Measurements from ENCODE around the gene OR2G2.

OR2G2 gene, protein sequence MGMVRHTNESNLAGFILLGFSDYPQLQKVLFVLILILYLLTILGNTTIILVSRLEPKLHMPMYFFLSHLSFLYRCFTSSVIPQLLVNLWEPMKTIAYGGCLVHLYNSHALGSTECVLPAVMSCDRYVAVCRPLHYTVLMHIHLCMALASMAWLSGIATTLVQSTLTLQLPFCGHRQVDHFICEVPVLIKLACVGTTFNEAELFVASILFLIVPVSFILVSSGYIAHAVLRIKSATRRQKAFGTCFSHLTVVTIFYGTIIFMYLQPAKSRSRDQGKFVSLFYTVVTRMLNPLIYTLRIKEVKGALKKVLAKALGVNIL

DNA sequence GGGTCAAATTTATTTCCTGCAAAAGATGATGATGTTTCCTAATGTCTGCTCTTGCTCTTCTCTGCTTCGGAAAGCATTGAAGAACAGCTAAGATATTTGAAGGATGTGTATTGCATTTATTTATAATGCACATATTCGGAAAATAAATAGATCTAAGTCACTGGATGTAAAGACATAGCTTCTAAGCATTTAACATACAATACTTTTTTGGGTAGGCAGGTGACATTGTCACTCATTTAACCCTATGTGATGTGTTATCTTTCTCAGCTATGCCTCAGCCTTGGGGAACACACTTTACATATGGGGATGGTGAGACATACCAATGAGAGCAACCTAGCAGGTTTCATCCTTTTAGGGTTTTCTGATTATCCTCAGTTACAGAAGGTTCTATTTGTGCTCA, at the start of gene OR2G2:
OR2G2 (plus strand) TSS at position 301 of the 400 bp plus-strand sequence; CDS start at position 301, 0 bp downstream.
- DNase-seq (ENCODE audit: low read depth): no peak

DNA sequence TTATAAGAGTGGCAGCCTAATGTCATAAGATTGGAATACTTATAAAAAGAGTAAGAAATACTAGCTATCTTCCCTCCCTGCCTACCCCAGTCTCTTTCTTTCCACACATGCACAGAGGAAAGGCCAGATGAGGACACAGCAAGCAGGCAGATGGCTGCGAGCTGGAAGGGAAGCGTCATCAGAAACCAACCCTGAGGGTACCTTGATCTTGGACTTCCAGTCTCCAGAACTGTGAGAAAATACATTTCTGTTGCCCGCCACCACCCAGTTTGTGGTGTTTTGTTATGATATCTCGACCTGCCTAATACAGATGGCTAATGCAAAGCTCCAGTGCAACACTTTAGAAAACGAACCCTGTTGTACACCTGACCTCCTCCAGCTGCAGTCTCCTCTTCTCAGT, 49.6 kb upstream of the OR2G2 start:
- no peak for DNase-seq (ENCODE audit: low read depth)

DNA sequence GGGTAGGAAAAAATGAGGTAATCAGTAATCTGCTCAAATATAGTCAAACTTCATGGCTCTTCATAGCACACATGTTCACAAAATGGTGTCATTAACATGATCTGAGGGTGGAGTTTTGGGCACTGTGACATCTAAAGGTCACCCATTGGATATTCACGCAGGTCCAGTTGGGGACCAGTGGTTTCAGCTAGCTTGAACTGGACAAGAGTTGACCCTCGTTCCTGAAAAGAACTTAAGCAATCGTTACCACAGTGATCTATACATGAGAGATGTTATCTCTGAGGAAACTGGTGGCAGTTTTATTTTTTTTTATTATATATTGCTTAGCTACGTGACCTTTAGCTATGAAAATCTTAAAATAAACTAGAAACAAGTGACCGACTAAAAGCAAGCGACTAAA, 48.9 kb upstream of the OR2G2 start:
- DNase-seq (ENCODE audit: low read depth): no peak

DNA sequence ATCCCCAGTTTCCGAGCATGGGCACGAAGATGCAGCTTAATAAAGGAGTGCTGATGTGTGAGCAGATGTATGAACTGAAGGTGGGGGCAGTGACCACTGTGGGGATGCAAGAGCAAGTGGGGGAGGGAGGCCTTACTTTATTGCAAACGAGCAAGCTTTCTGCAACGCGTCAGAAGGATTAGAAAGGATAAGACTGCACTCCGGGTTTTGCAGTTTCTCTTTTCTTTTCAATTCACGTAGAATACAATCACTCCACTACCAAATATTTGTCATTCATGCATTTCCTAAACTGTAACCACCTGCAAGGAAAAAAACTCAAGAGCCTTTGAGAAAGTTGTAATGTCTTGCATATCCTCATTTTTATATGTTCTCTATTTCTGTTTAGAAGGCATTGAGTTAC, 47.6 kb upstream of the OR2G2 start:
- DNase-seq (ENCODE audit: low read depth): no peak

DNA sequence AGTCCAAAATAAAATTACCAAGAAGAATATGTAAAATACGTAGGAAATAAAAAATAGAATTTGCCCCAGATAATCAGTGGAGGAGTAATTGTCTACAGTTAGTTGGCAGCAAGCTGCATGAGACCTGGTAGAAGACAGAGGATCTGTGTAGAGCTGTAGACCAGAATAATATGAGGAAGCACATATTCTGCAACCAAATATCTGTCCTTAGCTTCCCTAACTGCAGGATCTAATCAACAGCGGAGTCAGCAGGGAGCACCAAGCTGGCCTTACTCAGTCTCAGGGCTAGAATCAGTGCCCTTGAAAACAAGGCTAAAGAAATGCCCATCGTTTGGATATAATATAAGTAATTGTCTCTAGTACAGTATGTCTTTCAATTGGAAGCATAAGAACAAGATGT, 45.3 kb upstream of the OR2G2 start:
- no peak for DNase-seq (ENCODE audit: low read depth)

DNA sequence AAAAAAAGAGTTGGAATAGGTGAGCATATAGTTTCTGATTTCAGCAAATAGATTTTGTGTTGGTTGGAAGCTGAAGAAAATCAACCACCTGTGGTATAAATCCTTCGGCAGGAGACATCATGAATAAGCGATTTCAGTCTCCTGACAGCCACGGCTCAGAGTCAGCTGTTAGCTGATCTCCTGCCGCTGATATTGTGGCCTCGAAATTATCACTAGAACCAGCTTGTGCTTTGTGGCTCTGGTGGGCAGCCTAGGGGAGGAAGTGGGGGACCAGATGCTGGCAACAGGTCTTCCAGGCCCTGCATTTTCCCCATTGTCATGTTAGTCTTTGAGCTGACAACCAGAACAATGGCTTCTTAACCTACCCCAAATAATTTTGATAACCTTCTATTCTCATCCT, 40.1 kb upstream of the OR2G2 start:
- DNase-seq (ENCODE audit: low read depth): no peak

DNA sequence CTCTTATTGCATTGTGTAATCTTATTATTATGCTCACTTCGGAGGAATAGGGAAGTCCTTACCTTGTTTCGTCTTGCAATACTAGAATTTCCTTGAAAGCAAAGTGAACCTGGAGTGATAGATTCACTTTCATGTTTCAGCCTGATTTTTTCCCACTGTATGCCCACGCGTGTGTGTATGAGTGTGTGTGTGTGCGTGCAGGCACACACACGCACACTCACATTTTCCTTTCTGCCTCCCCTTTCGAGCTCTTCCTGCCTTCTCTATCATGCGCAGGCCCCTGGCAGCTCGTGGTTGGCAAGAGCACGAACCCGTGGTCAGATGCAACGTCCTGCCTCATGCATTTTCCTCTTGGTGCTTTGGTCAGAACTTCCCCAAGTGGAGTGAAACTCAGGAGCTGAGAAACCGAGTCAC, 39.4 kb upstream of the OR2G2 start, which contains the start of gene GCSAML:
GCSAML (plus strand) TSS at position 366 of the 414 bp plus-strand sequence. CDS start 58 bp downstream, outside the sequence.
- DNase-seq (ENCODE audit: low read depth): no peak

DNA sequence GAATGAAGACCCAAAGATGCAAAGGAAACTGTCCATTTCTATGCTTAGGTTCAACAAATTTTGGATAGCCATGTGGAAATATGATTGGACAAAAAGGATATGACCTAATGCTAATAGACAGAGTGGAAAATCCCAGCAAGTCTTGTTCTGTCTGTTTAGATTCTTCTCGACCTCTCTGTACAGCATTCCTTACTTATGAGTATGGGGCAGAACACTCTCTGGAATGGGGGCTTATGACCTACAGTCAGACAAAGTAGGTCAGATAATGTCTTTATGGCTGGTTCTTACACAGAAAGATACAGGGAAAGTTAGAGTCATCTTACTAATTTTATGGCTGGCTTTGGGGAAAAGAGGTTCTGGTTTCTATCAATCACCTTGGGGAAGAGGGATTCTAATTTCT, 36.4 kb upstream of the OR2G2 start:
- no peak for DNase-seq (ENCODE audit: low read depth)

DNA sequence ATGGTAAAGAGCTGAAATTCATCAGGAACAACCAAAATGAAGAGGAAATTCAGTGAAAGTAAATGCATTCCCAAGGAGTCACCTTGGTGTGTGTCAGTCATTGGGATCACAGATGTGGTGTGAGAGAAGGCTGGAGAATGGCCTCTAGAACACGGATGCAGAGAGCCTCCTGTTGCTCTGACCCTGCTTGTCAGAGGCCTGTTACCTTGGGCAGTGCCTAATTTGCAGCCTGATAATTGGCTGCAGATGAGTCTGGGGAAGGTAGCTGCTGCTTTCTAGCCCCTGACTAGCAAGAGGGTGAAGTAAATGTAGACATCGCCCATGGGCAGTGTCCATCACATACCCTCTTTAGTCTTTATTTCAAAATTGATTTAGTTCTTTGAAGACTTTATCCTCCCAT, 35.9 kb upstream of the OR2G2 start:
- DNase-seq (ENCODE audit: low read depth): no peak

DNA sequence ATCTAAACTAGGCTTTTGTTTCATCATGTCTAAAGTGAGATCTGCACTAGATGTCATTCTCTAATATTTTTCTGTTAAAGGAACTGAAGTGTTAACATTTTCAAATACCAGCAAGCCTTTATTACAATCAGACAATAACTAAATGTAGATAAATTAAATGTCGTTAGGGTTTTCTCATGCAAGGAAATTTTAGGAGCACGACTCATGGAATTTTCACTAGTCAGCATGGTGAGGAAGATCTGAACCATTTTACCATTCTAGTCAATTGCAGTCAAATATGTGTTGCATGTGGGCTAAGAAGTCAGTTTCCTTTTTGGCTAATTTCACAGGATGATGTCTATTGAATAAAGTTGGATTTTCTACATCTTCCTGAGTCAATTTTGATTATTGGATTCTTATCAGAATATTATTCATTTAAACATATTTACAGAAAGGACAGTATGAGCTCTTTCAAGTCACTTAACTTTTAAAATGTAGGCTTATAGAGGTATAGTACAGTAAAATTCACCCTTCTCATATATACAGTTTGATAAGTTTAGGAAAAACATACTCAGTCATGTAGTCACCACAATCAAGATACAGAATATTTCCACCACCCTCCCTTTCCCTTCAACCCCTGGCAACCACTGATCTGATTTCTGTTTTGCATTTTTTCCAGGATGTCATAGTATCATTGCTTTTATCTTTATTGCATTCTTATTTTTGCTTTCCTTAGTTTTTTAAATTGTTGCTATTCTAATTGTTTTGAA, 30.1 kb upstream of the OR2G2 start:
- DNase-seq (ENCODE audit: low read depth): no peak

DNA sequence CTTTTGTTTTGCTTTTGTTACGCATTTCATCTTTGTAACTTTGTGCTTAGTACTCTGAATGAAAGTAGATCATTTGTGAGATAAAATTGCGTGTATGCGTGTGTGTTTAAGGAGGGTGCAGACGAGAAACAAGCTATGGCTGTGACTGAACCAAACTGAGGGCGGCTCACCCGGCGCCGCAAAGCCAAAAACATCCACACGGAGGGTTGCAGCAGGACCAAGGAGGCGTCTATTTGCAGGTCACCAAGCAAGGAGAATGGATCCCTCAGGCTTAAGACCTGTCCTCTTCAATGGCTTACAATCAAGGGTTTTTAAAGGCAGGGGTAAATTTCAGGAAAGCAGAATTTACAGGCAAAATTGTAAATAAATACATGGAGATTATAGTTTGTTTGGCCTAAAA, 26.4 kb upstream of the OR2G2 start:
- DNase-seq (ENCODE audit: low read depth): no peak

DNA sequence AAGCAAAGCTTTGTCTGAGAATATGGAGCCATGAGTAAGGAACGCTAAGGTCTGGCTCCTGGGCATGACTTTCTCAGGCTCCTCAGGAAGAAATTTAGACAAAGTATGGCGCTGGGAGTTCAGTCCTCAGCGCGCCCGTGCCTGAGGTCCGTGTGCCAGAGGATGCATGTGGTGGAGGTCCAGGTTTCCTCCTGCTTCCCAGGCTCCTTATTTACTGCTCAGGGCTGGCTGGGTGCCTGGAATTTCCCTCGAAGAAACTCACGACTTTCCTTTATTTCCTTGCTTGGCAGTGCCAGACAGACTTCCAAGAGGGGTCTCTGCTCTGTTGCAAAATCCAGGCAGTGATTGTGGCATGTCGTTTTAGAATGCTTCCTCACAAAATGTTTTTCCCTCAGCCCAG, 26.0 kb upstream of the OR2G2 start:
- no peak for DNase-seq (ENCODE audit: low read depth)

DNA sequence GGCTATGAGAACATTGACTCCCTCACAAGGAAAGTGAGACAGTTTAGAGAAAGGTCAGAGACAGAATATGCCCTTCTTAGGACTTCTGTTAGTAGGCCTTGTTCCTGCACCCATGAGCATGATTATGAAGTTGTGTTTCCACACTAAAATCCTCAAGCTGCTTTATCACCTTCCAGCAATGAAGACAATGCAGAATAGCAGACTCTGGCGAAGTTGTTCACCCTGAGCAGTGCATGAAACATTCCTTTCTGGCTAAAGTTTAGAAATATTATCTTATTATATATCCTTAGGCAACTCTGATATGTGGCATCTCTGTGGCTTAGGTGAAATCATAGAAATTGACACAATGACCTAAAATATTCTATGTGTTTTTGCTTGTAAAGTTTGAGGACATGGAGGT, 13.9 kb upstream of the OR2G2 start:
- DNase-seq (ENCODE audit: low read depth): no peak

DNA sequence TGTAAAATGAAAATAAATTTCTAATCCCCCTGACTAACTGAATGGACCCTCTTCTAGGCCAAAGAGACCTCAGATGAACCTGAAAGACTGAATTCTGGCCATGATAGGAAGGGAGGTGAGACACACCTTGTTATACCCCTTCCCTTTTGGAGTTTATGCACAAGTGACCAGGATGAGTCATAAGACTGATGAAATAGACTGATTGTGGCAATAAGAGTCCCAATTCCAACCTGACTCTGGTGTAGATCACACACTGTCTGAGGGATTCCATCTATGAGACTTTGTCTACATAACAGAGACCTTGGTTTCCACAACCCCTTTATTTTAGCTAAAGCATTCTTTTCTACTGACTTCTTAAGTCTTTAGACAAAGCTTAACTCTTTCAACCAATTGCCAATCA, 13.5 kb upstream of the OR2G2 start:
- no peak for DNase-seq (ENCODE audit: low read depth)

DNA sequence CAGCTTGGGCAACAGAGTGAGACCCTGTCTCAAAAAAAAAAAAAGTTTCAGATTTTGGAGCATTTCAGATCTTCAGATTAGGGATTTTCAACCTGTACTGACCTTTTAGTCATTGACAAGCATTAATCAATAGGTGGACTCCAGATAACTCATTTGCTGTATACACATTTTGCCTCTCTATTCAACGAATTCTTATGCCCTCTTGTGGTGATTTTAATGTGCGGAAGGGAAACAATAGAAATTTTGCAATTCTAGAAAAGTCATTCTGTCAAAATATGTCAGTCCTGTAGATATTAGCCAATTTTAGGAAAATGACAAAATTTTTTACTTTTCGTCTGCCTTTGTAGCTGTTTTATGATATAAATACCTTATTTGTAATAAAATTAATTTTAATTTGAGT, 11.6 kb upstream of the OR2G2 start:
- no peak for DNase-seq (ENCODE audit: low read depth)

DNA sequence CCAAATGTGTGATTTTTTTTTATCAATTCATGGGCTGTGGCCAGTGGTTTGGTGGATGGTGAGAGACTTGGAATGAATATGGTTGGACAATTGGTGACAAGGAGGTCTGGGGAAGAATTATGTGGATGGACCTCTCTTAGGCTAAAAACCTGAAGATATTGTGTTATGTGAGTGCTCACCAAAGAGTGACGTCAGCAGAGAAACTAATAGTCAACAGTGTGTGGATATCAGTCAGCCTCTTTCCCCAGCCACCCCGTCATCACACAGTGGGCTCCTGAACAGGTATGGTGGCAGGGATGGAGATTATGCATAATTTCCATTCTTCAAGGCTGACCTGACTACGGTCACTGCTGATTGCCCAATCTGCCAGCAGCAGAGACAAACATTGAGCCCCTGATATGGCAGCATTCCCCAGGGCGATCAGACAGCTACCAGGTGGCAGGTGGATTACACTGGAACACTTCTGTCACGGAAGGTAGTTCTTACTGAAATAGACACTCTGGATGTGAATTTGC, 9.2 kb upstream of the OR2G2 start:
- DNase-seq (ENCODE audit: low read depth): no peak

DNA sequence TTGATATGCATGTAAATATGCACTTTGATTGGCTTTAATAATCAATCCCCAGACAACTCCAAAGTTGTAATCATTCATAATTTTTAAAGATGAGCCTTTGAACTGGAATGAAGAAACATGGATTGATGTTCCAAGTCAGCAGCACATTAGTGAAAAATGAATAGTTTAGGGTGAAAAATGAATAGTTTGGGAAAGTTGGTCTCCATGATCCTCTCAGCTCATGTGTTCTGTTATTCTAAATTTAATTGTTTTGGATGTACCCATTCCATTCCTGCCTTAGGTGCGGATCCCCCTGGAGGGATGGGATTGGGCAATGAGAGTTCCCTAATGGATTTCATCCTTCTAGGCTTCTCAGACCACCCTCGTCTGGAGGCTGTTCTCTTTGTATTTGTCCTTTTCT, 17.1 kb downstream of the OR2G2 start, which contains the start of gene OR2G3:
OR2G3 (plus strand) TSS at position 301 of the 400 bp plus-strand sequence; CDS start at position 301, 0 bp downstream.
- DNase-seq (ENCODE audit: low read depth): no peak

DNA sequence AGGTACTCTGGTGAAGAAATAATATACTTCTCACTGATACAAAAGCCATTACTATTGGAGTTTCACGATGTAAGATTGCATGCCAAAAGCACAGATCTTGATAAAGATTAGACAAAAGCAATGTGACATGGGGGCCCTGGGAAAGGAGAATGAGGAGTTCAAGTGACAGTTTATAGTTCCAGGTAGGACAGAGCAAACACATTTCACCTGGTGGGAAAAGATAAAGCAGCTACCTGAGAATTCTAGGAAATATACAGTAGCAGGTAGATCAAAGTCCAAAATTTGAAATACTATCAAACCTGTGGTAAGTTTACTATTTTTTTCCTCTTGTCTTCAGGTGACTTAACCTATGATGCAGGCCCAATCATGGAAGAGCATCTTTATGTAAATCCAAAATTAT, 25.2 kb downstream of the OR2G2 start:
- no peak for DNase-seq (ENCODE audit: low read depth)

DNA sequence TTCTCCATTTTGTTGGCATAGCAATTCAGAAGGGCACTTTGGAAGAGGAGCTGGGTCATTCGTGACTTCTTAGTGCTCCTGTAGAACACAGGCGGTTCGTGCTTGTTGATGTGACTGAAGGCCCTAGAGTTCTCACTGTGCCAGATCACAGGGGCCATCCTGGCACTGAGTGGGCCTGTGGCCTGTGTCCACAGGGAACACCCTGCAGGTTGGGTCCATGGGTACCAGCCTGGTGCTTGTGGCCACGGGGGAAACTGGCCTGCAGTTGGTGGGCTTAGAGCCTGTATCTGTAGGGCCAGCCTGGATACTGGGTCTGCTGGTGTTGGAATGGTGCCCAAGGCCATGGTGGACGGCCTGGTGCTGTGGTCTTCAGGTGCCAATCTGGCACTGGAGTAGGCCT, 26.5 kb downstream of the OR2G2 start:
- no peak for DNase-seq (ENCODE audit: low read depth)

DNA sequence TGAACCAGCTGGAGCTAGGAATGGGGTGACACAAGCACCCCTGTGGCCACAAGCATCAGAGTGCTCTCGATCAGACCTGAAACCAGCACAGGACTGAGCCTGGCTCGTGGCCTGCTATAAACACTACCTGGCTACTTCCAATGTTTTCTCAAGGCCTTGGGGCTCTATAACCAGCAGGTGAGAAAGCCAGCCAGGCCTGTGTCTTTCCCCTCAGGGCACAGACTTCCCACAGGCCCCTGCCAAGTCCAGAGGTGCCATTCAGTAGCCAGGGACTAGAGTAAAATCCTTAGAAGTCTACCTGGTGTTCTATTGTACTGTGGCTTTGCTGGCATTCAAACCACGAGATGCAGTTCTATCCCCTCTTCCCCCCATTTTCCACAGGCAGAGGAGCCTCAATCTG, 39.8 kb downstream of the OR2G2 start:
- no peak for DNase-seq (ENCODE audit: low read depth)

DNA sequence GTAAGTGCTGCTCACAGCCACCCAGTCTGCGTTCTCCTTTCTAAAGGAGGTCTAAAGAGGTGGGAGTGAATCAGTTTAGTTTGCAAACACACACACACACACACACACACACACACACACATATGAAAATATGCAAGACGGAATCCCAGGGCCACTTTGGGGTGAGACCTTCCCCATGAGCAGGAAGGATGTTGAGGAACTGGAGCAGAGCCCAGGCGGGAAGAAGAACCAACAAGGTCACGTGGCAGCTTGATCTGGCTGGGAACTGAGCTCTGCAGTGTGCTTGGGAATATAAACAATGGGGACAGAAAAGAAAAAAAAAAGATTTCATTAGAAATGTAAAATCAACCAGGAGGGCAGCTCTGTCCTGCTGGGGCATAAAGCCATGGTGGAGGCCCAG, 49.9 kb downstream of the OR2G2 start:
- no peak for DNase-seq (ENCODE audit: low read depth)

DNA sequence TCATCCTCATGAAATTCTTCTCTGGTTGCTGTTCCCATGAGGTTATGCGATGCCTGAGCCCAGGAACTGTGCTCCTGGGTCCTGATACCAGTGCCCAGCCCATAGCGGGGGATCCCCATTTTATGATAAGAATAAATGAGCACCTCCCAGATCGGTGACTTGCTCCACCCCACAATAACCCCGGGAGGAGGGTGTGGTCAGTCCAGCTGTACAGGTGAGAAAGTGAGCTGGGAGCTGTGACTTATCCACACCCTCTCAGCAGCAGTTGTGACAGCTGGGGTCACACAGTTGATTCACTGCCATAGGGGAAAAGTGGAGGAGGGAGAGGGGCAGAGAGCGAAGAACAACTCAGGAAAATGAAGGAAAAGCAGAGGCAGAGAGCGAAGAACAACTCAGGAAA, 50.6 kb downstream of the OR2G2 start:
- no peak for DNase-seq (ENCODE audit: low read depth)

All from stimulated activated CD8-positive, alpha-beta memory T cell treated with anti-CD3 and anti-CD28 coated beads, Interleukin-7, amount 100 ng/mL, for 24 hours (primary cell).